ENCODE measurements around the gene CNPY4. TPM values are rescaled to one million over a fixed set of nuclear protein-coding genes. Genes with fewer than 3 reads are reported as not detected.

Gene CNPY4
- total and polyA plus RNA-seq, 2 donors (not counting 1 experiment from before 2014, with no cell fraction given) = 8.0 to 13.9 TPM

- Mint-ChIP-seq H3K4me1 (peaks cover 57% of the 10 kb centered on the region), H3K27ac (peak overlapping the region; percentile 59), H3K9me3 (ENCODE audit: insufficient read depth) (no peaks in the 10 kb centered on the region), H3K27me3 (no peaks in the 10 kb centered on the region), H3K4me3 (no peak overlapping the region)
- WGBS (ENCODE audit: insufficient coverage) = 98% methylated on average over 6 of the region's 16 CpGs
- Histone ChIP-seq H3K4me1 (ENCODE audit: control insufficient read depth in 2 of 2, insufficient read depth in 2 of 2, low read length in 2 of 2) (peaks cover 41 to 58% of the 10 kb centered on the region in 2 donors), H3K36me3 (replicated peaks in 1 of 2; ENCODE audit: control extremely low read depth in 1 of 2, control insufficient read depth in 1 of 2, extremely low read depth in 1 of 2, insufficient read depth in 2 of 2, low read length in 1 of 2) (peaks cover 0 to 54% of the 10 kb centered on the region in 2 experiments), H3K4me2 (replicated peaks; ENCODE audit: low read depth, low read length, poor library complexity, severe bottlenecking) (no peak overlapping the region), H3K27me3 (replicated peaks in 1 of 4; ENCODE audit: control extremely low read depth in 1 of 4, control insufficient read depth in 3 of 4, insufficient read depth in 4 of 4, low read length in 3 of 4) (no peaks in the 10 kb centered on the region), H3K4me3 (ENCODE audit: control extremely low read depth in 1 of 5, extremely low read depth in 1 of 5, insufficient read depth in 1 of 5, low read depth in 2 of 5, low read length in 4 of 5) (no peak overlapping the region), H3K27ac (ENCODE audit: low read length in 2 of 2) (peak overlapping the region in 1 of 2 donors; percentile 25), H3K9me3 (ENCODE audit: control extremely low read depth in 1 of 3, control insufficient read depth in 2 of 3, insufficient read depth in 1 of 3, low read length in 2 of 3) (no peaks in the 10 kb centered on the region), H3K9ac (ENCODE audit: low read length) (no peak overlapping the region), H4K20me1 (ENCODE audit: control insufficient read depth, insufficient read depth, low read length, poor library complexity, severe bottlenecking) (peaks cover 28% of the 10 kb centered on the region), H2AFZ (ENCODE audit: insufficient read depth, low read depth, low read length, poor library complexity, severe bottlenecking) (no peak overlapping the region), H3K79me2 (ENCODE audit: control insufficient read depth, insufficient read depth, low read length) (peaks cover 64% of the 10 kb centered on the region)
- ChIA-PET CTCF (interaction anchor here (0.8 to 1.1 kb wide), 2 partner anchors 15 to 64 kb away, joined by 3 read pairs; no protein-coding TSS in a partner anchor), POLR2A (no interaction called here)
- no peak for TF ChIP-seq EZH2 (IDR thresholded peaks at IDR 0.05; ENCODE audit: borderline replicate concordance, insufficient read depth, low read depth, low read length, poor library complexity, severe bottlenecking)
- TF ChIP-seq, protein P1, sequence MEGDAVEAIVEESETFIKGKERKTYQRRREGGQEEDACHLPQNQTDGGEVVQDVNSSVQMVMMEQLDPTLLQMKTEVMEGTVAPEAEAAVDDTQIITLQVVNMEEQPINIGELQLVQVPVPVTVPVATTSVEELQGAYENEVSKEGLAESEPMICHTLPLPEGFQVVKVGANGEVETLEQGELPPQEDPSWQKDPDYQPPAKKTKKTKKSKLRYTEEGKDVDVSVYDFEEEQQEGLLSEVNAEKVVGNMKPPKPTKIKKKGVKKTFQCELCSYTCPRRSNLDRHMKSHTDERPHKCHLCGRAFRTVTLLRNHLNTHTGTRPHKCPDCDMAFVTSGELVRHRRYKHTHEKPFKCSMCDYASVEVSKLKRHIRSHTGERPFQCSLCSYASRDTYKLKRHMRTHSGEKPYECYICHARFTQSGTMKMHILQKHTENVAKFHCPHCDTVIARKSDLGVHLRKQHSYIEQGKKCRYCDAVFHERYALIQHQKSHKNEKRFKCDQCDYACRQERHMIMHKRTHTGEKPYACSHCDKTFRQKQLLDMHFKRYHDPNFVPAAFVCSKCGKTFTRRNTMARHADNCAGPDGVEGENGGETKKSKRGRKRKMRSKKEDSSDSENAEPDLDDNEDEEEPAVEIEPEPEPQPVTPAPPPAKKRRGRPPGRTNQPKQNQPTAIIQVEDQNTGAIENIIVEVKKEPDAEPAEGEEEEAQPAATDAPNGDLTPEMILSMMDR (IDR thresholded peaks at IDR 0.05) = no peak
- ATAC-seq (ENCODE audit: low read depth) (no peak), DNase-seq (no peak)
- intact Hi-C loops (cut with micrococcal nuclease) = no loop called here
Measured at GRCh38 chr7:100153708-100154535, 34.5 kb downstream of the CNPY4 start.

Data from B cell (primary cell).